PC-3 (cell line): Measurements from ENCODE around the gene CDKL4. TPM values are rescaled to one million over a fixed set of nuclear protein-coding genes. Genes with fewer than 3 reads are reported as not detected.

ENCODE experiments used
- ATAC-seq: fragments of 200-7000 bp; cut with Tn5 transposase; 2 replicates; pipeline ENCODE4 v1.9.1; 2020; ENCODE audit warnings: mild to moderate bottlenecking, moderate library complexity
- BruUV-seq: library from RNA; stranded (reverse); fragments of 400-500 nt; replicated peaks from 2 replicates; lab custom pipeline; 2021; lab: Mats Ljungman, UMichigan
- CTCF ChIA-PET: fragments of 300-600 bp; sonication (Branson Sonifier 250); formaldehyde crosslinking; loops from one replicate; lab custom pipeline; 2022; ENCODE audit warnings: antibody characterized with exemption; lab: Charles Lee
- POLR2A ChIA-PET: fragments of 300-600 bp; sonication (Branson Sonifier 250); formaldehyde crosslinking; loops from one replicate; lab custom pipeline; 2022; ENCODE audit warnings: antibody characterized with exemption; ENCODE audit not compliant: unreplicated experiment; lab: Charles Lee
- DNase-seq: peaks from one replicate; pipeline ENCODE4 v3.0.0-alpha.2; 2015
- H2AFZ ChIP-seq: fragments of 300-600 bp; sonication (generic); 2 replicates; pipeline ENCODE4 v1.6.0; 2016; ENCODE audit warnings: antibody characterized with exemption, low read length
- H3F3A ChIP-seq: fragments of 300-600 bp; sonication (generic); one replicate; pipeline ENCODE4 v1.6.0; 2017; ENCODE audit warnings: antibody characterized with exemption, low read length, control low read depth, mild to moderate bottlenecking; ENCODE audit not compliant: unreplicated experiment
- H3K27ac ChIP-seq: fragments of 300-600 bp; sonication (generic); 2 replicates; pipeline ENCODE4 v1.5.1; 2016; ENCODE audit warnings: mild to moderate bottlenecking, low read length
- H3K27me3 ChIP-seq: fragments of 300-600 bp; sonication (generic); 2 replicates; pipeline ENCODE4 v1.6.1; 2016; ENCODE audit warnings: low read length, mixed read lengths
- H3K36me3 ChIP-seq: fragments of 300-600 bp; sonication (generic); 2 replicates; pipeline ENCODE4 v1.6.1; 2016; ENCODE audit warnings: low read depth, mixed run types, low read length, mixed read lengths
- H3K4me1 ChIP-seq: fragments of 300-600 bp; sonication (generic); 2 replicates; pipeline ENCODE4 v1.5.1; 2016; ENCODE audit warnings: low read length; ENCODE audit not compliant: insufficient read depth
- H3K4me2 ChIP-seq: fragments of 300-600 bp; sonication (generic); 2 replicates; pipeline ENCODE4 v1.6.0; 2016; ENCODE audit warnings: low read length
- H3K4me3 ChIP-seq: fragments of 300-600 bp; sonication (generic); 2 replicates; pipeline ENCODE4 v1.5.1; 2016; ENCODE audit warnings: mild to moderate bottlenecking, low read length, mixed read lengths
- H3K79me2 ChIP-seq: fragments of 300-600 bp; sonication (generic); 2 replicates; pipeline ENCODE4 v1.6.1; 2017; ENCODE audit warnings: low read length, mixed read lengths
- H3K9ac ChIP-seq: fragments of 300-600 bp; sonication (generic); 2 replicates; pipeline ENCODE4 v1.6.0; 2016; ENCODE audit warnings: mild to moderate bottlenecking, low read length
- H3K9me2 ChIP-seq: fragments of 300-600 bp; sonication (generic); replicated peaks from 2 replicates; pipeline ENCODE4 v1.6.1; 2016; ENCODE audit warnings: mixed run types, low read length, mixed read lengths
- H3K9me3 ChIP-seq: fragments of 300-600 bp; sonication (generic); 2 replicates; pipeline ENCODE4 v1.6.1; 2016; ENCODE audit warnings: low read length, mixed read lengths
- H4K20me1 ChIP-seq: fragments of 300-600 bp; sonication (generic); 2 replicates; pipeline ENCODE4 v1.6.1; 2016; ENCODE audit warnings: low read length, mixed read lengths
- CTCF ChIP-seq: fragments of 300-600 bp; sonication (generic); conservative IDR thresholded peaks from 2 replicates; pipeline ENCODE4 v1.5.1; 2017; ENCODE audit warnings: antibody characterized with exemption, low read depth, mild to moderate bottlenecking, low read length
- EZH2 ChIP-seq: fragments of 300-600 bp; sonication (generic); IDR thresholded peaks from one replicate; pipeline ENCODE4 v1.6.1; 2017; ENCODE audit warnings: antibody characterized with exemption, mild to moderate bottlenecking, low read length; ENCODE audit not compliant: unreplicated experiment
- EZH2phosphoT487 ChIP-seq: fragments of 300-600 bp; sonication (generic); IDR thresholded peaks from 2 replicates; pipeline ENCODE4 v1.6.1; 2018; ENCODE audit warnings: mild to moderate bottlenecking, antibody characterized with exemption, low read length, borderline replicate concordance
- intact Hi-C: fragments of 100-400 bp; cut with micrococcal nuclease; formaldehyde crosslinking; loops from 2 replicates; pipeline ENCODE4 v1.9.0; 2023
- total RNA-seq: library from RNA; depleted of rRNA; stranded (reverse); fragments of >200 nt; gene quantifications from 2 replicates; pipeline ENCODE4 v1.2.3, GENCODE V29; 2014

CDKL4 gene
- total RNA-seq, 1 experiment from 2014 or later = 0.07 TPM

GRCh38 chr2:39227628-39228412 is 15.9 kb downstream of the CDKL4 start:
- TF ChIP-seq CTCF (peak; percentile 94), EZH2phosphoT487 (no peak)
- Histone ChIP-seq H3F3A (no peaks in the 10 kb centered on the region), H3K79me2 (no peaks in the 10 kb centered on the region), H3K36me3 (no peaks in the 10 kb centered on the region), H3K27me3 (no peaks in the 10 kb centered on the region), H3K4me1 (no peaks in the 10 kb centered on the region), H2AFZ (peak overlapping the region; percentile 33), H3K4me3 (no peak overlapping the region), H3K4me2 (0 out of 2 replicates have a peak overlapping the region, but pooled peaks have one; percentile 4), H3K9me3 (no peaks in the 10 kb centered on the region), H3K9me2 (no peaks in the 10 kb centered on the region), H3K9ac (no peak overlapping the region), H4K20me1 (no peaks in the 10 kb centered on the region), H3K27ac (no peak overlapping the region)
- peak; percentile 81 for ATAC-seq
- intact Hi-C loops = loop anchor here (1.0 kb wide), 1 partner anchor 107 kb away; the partner anchor contains the start of gene SOS1
- CTCF ChIA-PET = interaction anchor here (0.6 to 1.3 kb wide), 8 partner anchors 11 to 280 kb away, joined by 3 to 11 read pairs (median 4); partner anchors contain the start of gene SOS1
- no TSS peak for BruUV-seq
- DNase-seq = peak; percentile 65
- POLR2A ChIA-PET = interaction anchor here (0.6 kb wide), 2 partner anchors 33 to 108 kb away, joined by 3 to 6 read pairs; no protein-coding TSS in a partner anchor

DNA sequence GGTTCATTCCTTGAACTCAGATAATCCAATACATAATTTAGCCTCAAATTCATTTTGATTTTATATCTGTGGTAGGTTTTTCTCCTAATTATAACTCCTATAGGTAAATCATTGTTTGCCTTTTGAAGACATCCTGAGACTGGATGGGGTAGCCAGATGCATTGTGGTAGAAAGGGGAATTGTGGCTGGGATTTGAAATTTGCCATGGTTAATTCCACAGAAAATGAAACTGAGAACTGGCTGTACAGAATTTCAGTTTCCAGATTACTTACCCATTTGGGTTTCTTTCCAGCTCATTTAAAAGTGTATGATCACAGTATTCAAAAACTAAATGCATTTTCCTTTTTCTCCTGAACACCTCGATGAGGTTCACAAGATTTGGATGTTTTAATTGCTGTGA is 18.2 kb downstream of the CDKL4 start:
- Histone ChIP-seq H3F3A (no peaks in the 10 kb centered on the region), H3K27ac (no peak overlapping the region), H3K9me3 (no peaks in the 10 kb centered on the region), H3K9ac (no peak overlapping the region), H3K36me3 (no peaks in the 10 kb centered on the region), H2AFZ (no peak overlapping the region), H3K4me1 (no peaks in the 10 kb centered on the region), H3K4me2 (no peak overlapping the region), H3K79me2 (no peaks in the 10 kb centered on the region), H3K4me3 (no peak overlapping the region), H3K9me2 (no peaks in the 10 kb centered on the region), H3K27me3 (no peaks in the 10 kb centered on the region), H4K20me1 (no peaks in the 10 kb centered on the region)
- DNase-seq (no peak), ATAC-seq (no peak)
- intact Hi-C loops = no loop called here
- no peak for TF ChIP-seq EZH2phosphoT487
- TF ChIP-seq CTCF = no peak
- TF ChIP-seq EZH2 = no peak
- ChIA-PET CTCF (no interaction called here), POLR2A (no interaction called here)
- no TSS peak for BruUV-seq

- CTCF ChIA-PET = no interaction called here
- no peak for ATAC-seq
Measured at GRCh38 chr2:39223909-39224308, 19.9 kb downstream of the CDKL4 start.

More at GRCh38 chr2:39223909-39224308, 19.9 kb downstream of the CDKL4 start:
- H3K9me2 ChIP-seq = no peaks in the 10 kb centered on the region
- H3K27ac ChIP-seq = no peak overlapping the region
- BruUV-seq = no TSS peak
- POLR2A ChIA-PET = no interaction called here
- no peaks in the 10 kb centered on the region for H3K9me3 ChIP-seq
- no peaks in the 10 kb centered on the region for H3K27me3 ChIP-seq
- no peaks in the 10 kb centered on the region for H3K36me3 ChIP-seq
- TF ChIP-seq EZH2 (no peak), CTCF (no peak), EZH2phosphoT487 (no peak)
- H3K4me3 ChIP-seq = no peak overlapping the region
- H3K9ac ChIP-seq = no peak overlapping the region
- H3F3A ChIP-seq = no peaks in the 10 kb centered on the region
- H2AFZ ChIP-seq = no peak overlapping the region
- no peak for DNase-seq
- intact Hi-C loops = no loop called here
- H3K4me1 ChIP-seq = no peaks in the 10 kb centered on the region
- no peak overlapping the region for H3K4me2 ChIP-seq
- no peaks in the 10 kb centered on the region for H3K79me2 ChIP-seq
- no peaks in the 10 kb centered on the region for H4K20me1 ChIP-seq
